NCI-H345 treated with DMSO at 0.1 percent for 48 hours (cell line): ENCODE measurements around the gene TMEM203.

Source experiments
- DNase-seq: peaks from one replicate; lab custom pipeline; 2025; ENCODE audit not compliant: unreplicated experiment; lab: John Stamatoyannopoulos, UW

The TMEM203 gene

GRCh38 chr9:137230705-137231371 lies 25.4 kb upstream of the TMEM203 start, which contains the start of gene SLC34A3:
SLC34A3 (plus strand) TSS chr9:137230901; CDS start chr9:137231703, 802 bp downstream.
- no peak for DNase-seq

GRCh38 chr9:137229903-137230704 lies 24.7 kb upstream of the TMEM203 start:
- no peak for DNase-seq

- no peak for DNase-seq
Measured at GRCh38 chr9:137228968-137229896, 23.8 kb upstream of the TMEM203 start.

GRCh38 chr9:137228506-137228967 lies 23.1 kb upstream of the TMEM203 start:
- no peak for DNase-seq

- DNase-seq: no peak
Measured at GRCh38 chr9:137227853-137228505, 22.5 kb upstream of the TMEM203 start.

GRCh38 chr9:137227054-137227852 lies 21.8 kb upstream of the TMEM203 start, which contains the start of gene RNF224:
RNF224 (plus strand) TSS chr9:137227502; CDS start chr9:137228336, 834 bp downstream.
- peak; percentile 37 for DNase-seq

GRCh38 chr9:137226338-137227053 lies 21.0 kb upstream of the TMEM203 start:
- DNase-seq: no peak

- DNase-seq: no peak
Measured at GRCh38 chr9:137225699-137226331, 20.4 kb upstream of the TMEM203 start.

GRCh38 chr9:137224830-137225694 lies 19.6 kb upstream of the TMEM203 start, which contains the start of gene CYSRT1:
CYSRT1 (plus strand) TSS chr9:137225174; CDS start chr9:137225622, 448 bp downstream.
- no peak for DNase-seq

- peak; percentile 95 for DNase-seq
Measured at GRCh38 chr9:137223078-137223970, 17.9 kb upstream of the TMEM203 start.

- no peak for DNase-seq
Measured at GRCh38 chr9:137222190-137223077, 17.0 kb upstream of the TMEM203 start, which contains the start of gene RNF208. RNF208 (minus strand) TSS chr9:137222240; CDS start chr9:137221212, 1,028 bp downstream.

GRCh38 chr9:137221506-137222111 lies 16.2 kb upstream of the TMEM203 start:
- no peak for DNase-seq

- no peak for DNase-seq
Measured at GRCh38 chr9:137221095-137221505, 15.7 kb upstream of the TMEM203 start.

- DNase-seq: no peak
Measured at GRCh38 chr9:137220317-137221094, 15.1 kb upstream of the TMEM203 start.
